K562 (cell line): Measurements from ENCODE around the gene NOCT. TPM values are rescaled to one million over a fixed set of nuclear protein-coding genes. Genes with fewer than 3 reads are reported as not detected.

Experiments
- ATF2 ChIP-seq: sonication (generic); formaldehyde crosslinking; IDR thresholded peaks from 2 replicates; pipeline ENCODE4 v1.8.1; 2022; ENCODE audit warnings: missing genetic modification reagents
- CCNT2 ChIP-seq: IDR thresholded peaks from 2 replicates; pipeline ENCODE4 v1.6.1; 2011; ENCODE audit warnings: borderline replicate concordance, low read depth, mild to moderate bottlenecking, moderate library complexity, mixed read lengths, low read length; ENCODE audit not compliant: insufficient read length; ENCODE audit errors: extremely low read depth
- ETS2 ChIP-seq: IDR thresholded peaks from 2 replicates; pipeline ENCODE4 v1.6.1; 2016; ENCODE audit warnings: borderline replicate concordance, missing genetic modification characterization, mild to moderate bottlenecking, moderate library complexity, missing compliant biosample characterization; ENCODE audit not compliant: poor library complexity, severe bottlenecking
- ETV6 ChIP-seq, 3 experiments: fragments of 150-350 bp in 1 of 3; sonication (generic) in 1 of 3; formaldehyde crosslinking in 1 of 3; IDR thresholded peaks; 2 replicates each; pipeline versions ENCODE4 v1.6.1 to v1.8.0; 2014 to 2022; ENCODE audit warnings: borderline replicate concordance in 2 of 3, low read depth in 2 of 3, antibody characterized with exemption in 1 of 3, low read length in 1 of 3, mild to moderate bottlenecking in 1 of 3, missing genetic modification reagents in 1 of 3
- FOXA3 ChIP-seq, 2 experiments: fragments of 450-650 bp in 1 of 2; sonication (generic) in 1 of 2; formaldehyde crosslinking; IDR thresholded peaks in 1 of 2; conservative IDR thresholded peaks in 1 of 2; 2 replicates each; pipeline versions ENCODE4 v1.4.0 to v1.8.0; 2020 to 2022; ENCODE audit warnings: mild to moderate bottlenecking in 2 of 2, missing genetic modification reagents in 1 of 2
- KDM4B ChIP-seq, 2 experiments: fragments of 450-650 bp in 1 of 2; sonication (generic) in 1 of 2; IDR thresholded peaks; 2 replicates each; pipeline ENCODE4 v1.6.1; 2016 to 2017; ENCODE audit warnings: borderline replicate concordance in 2 of 2, antibody characterized with exemption in 1 of 2, low read depth in 1 of 2, mild to moderate bottlenecking in 1 of 2
- SMC3 ChIP-seq: conservative IDR thresholded peaks from 2 replicates; pipeline ENCODE4 v1.6.1; 2011; ENCODE audit warnings: low read depth, low read length, improper control_type of control experiment; ENCODE audit not compliant: insufficient read depth
- THAP7 ChIP-seq: fragments of 250-450 bp; sonication (Bioruptor Pico); IDR thresholded peaks from 2 replicates; pipeline ENCODE4 v1.5.0; 2021
- ZBTB40 ChIP-seq, 2 experiments: fragments of 450-650 bp in 1 of 2; sonication (generic) in 1 of 2; formaldehyde crosslinking in 1 of 2; IDR thresholded peaks; 2 replicates each; pipeline versions ENCODE4 v1.7.1 to v1.9.0; 2016 to 2022; ENCODE audit warnings: inconsistent platforms in 1 of 2, mild to moderate bottlenecking in 1 of 2, missing genetic modification reagents in 1 of 2
- ZNF121 ChIP-seq: sonication (generic); formaldehyde crosslinking; conservative IDR thresholded peaks from 2 replicates; pipeline ENCODE4 v1.8.0; 2022; ENCODE audit warnings: missing genetic modification reagents
- polyA plus RNA-seq, 8 experiments: library from polyadenylated mRNA; depleted of rRNA in 4 of 8; stranded (reverse) in 5 of 8; unstranded in 3 of 8; fragments of >200 nt; fragmentation: Nextera tagmentation in 2 of 8; fragmentation: Illumina TruSeq in 1 of 8; extraction: Ambion mirVana in 2 of 8; extraction: Trizol in 1 of 8; gene quantifications; 2 replicates each; pipeline versions ENCODE4 v1.2.1 to v1.2.3, GENCODE V29; 2011 to 2014; ENCODE audit warnings: inconsistent platforms in 1 of 8, missing spikeins in 1 of 8
- total RNA-seq, 7 experiments: library from RNA; depleted of rRNA in 6 of 7; stranded (reverse); fragments of >200 nt in 6 of 7; fragmentation: Illumina TruSeq in 2 of 7; extraction: Trizol in 2 of 7; gene quantifications; 2 replicates each; pipeline versions ENCODE4 v1.2.1 to v1.2.3, GENCODE V29; 2011 to 2021; ENCODE audit warnings: low replicate concordance in 1 of 7

Gene NOCT
- total and polyA plus RNA-seq, 9 of the 15 experiments (the other 6 are each of a cell fraction or from before 2014, with no cell fraction given) = 1.3 to 20.2 (median 11.1) TPM

- TF ChIP-seq ZBTB40 (IDR thresholded peaks at IDR 0.05) (peak; percentile 84), ZBTB40 (CRISPR knock-in tag; IDR thresholded peaks at IDR 0.05) (no peak), SMC3 (no peak), ETS2 (tag) (no peak), THAP7 (no peak), CCNT2 (peak; percentile 58), ETV6 (IDR thresholded peaks at IDR 0.05; ENCODE audit: borderline replicate concordance in 1 of 2, low read depth in 2 of 2, low read length in 1 of 2) (peak; percentile 87 to 90; a peak in 3 of 4 replicates), ETV6 (CRISPR knock-in tag; IDR thresholded peaks at IDR 0.05; ENCODE audit: borderline replicate concordance) (no peak), KDM4B (IDR thresholded peaks at IDR 0.05; ENCODE audit: borderline replicate concordance in 2 of 2, low read depth in 1 of 2) (no peak), FOXA3 (CRISPR knock-in tag; conservative IDR thresholded peaks at IDR 0.05 in 1 of 2, IDR thresholded peaks at IDR 0.05 in 1 of 2) (peak; percentile 87 to 96), ZNF121 (CRISPR knock-in tag) (no peak), ATF2 (CRISPR knock-in tag) (no peak)
Observed at GRCh38 chr4:139082750-139083606, 67.4 kb downstream of the NOCT start (continued).
